ENCODE results near the gene EVX2.

DNA sequence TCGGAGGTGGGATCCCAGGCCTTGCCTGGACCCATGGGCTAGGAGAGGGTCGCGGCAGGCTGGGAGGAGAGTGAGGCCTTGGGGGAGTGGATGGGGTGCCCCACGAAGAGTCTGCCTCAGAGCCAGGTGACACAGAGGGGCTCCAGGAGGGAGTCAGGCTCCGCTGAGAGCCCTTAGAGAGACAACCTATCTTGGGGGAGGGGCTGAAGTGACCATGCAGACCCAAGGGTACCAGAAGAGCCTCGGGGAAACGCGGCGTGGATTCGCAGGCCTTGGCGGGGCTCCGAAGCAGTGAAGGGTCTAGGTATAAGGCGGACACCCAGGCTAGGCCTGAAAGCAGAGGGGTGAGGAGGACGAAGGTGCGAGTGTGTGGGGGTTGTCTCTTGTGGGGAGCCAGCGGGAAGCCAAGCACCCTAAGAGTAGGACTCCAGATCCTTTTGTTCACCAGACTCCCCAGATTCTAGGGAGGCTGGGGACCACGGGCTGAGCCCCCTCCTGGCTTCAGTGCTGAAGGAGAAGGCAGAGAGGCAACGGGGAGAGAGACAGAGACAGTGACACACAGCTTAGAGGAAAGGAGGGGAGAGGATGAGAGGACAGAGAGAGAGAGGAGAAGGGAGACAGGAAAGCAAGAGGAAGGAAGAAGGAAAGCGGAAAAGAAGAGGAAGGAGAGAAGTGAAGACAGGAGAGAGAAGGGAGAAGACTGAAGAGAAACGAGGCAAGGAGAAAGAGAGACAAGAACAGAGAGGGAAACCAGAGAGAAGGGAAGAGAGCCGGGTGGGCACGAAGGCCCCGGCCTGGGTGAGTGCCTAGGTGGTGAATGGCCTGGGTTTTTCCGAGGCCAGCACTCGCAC, 22.2 kb upstream of the EVX2 start:
- TF ChIP-seq, protein P1, sequence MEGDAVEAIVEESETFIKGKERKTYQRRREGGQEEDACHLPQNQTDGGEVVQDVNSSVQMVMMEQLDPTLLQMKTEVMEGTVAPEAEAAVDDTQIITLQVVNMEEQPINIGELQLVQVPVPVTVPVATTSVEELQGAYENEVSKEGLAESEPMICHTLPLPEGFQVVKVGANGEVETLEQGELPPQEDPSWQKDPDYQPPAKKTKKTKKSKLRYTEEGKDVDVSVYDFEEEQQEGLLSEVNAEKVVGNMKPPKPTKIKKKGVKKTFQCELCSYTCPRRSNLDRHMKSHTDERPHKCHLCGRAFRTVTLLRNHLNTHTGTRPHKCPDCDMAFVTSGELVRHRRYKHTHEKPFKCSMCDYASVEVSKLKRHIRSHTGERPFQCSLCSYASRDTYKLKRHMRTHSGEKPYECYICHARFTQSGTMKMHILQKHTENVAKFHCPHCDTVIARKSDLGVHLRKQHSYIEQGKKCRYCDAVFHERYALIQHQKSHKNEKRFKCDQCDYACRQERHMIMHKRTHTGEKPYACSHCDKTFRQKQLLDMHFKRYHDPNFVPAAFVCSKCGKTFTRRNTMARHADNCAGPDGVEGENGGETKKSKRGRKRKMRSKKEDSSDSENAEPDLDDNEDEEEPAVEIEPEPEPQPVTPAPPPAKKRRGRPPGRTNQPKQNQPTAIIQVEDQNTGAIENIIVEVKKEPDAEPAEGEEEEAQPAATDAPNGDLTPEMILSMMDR (IDR thresholded peaks at IDR 0.05) = no peak
- TF ChIP-seq IRF2 (CRISPR knock-in tag; IDR thresholded peaks at IDR 0.05; ENCODE audit: borderline replicate concordance, low read depth) (no peak), ETV6 (CRISPR knock-in tag; IDR thresholded peaks at IDR 0.05) (no peak), HMGXB4 (CRISPR knock-in tag; IDR thresholded peaks at IDR 0.05) (no peak), STAT6 (CRISPR knock-in tag; conservative IDR thresholded peaks at IDR 0.05; ENCODE audit: low read depth) (no peak), SP1 (CRISPR knock-in tag; conservative IDR thresholded peaks at IDR 0.05) (no peak), ATF3 (CRISPR knock-in tag; conservative IDR thresholded peaks at IDR 0.05) (no peak), ZNF423 (CRISPR knock-in tag; IDR thresholded peaks at IDR 0.05) (no peak)
- TF ChIP-seq, protein P2, sequence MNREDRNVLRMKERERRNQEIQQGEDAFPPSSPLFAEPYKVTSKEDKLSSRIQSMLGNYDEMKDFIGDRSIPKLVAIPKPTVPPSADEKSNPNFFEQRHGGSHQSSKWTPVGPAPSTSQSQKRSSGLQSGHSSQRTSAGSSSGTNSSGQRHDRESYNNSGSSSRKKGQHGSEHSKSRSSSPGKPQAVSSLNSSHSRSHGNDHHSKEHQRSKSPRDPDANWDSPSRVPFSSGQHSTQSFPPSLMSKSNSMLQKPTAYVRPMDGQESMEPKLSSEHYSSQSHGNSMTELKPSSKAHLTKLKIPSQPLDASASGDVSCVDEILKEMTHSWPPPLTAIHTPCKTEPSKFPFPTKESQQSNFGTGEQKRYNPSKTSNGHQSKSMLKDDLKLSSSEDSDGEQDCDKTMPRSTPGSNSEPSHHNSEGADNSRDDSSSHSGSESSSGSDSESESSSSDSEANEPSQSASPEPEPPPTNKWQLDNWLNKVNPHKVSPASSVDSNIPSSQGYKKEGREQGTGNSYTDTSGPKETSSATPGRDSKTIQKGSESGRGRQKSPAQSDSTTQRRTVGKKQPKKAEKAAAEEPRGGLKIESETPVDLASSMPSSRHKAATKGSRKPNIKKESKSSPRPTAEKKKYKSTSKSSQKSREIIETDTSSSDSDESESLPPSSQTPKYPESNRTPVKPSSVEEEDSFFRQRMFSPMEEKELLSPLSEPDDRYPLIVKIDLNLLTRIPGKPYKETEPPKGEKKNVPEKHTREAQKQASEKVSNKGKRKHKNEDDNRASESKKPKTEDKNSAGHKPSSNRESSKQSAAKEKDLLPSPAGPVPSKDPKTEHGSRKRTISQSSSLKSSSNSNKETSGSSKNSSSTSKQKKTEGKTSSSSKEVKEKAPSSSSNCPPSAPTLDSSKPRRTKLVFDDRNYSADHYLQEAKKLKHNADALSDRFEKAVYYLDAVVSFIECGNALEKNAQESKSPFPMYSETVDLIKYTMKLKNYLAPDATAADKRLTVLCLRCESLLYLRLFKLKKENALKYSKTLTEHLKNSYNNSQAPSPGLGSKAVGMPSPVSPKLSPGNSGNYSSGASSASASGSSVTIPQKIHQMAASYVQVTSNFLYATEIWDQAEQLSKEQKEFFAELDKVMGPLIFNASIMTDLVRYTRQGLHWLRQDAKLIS (CRISPR knock-in tag; IDR thresholded peaks at IDR 0.05; ENCODE audit: borderline replicate concordance) = no peak
- TF ChIP-seq, protein P3, sequence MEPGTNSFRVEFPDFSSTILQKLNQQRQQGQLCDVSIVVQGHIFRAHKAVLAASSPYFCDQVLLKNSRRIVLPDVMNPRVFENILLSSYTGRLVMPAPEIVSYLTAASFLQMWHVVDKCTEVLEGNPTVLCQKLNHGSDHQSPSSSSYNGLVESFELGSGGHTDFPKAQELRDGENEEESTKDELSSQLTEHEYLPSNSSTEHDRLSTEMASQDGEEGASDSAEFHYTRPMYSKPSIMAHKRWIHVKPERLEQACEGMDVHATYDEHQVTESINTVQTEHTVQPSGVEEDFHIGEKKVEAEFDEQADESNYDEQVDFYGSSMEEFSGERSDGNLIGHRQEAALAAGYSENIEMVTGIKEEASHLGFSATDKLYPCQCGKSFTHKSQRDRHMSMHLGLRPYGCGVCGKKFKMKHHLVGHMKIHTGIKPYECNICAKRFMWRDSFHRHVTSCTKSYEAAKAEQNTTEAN (CRISPR knock-in tag; IDR thresholded peaks at IDR 0.05) = no peak

All from WTC11 (cell line).